GM21825 (cell line): ENCODE measurements around the gene GDF11.

Source experiments
- ATAC-seq: cut with Tn5 transposase; IDR thresholded peaks from one replicate; pipeline ENCODE4 v1.9.1; 2021; ENCODE audit warnings: mild to moderate bottlenecking, moderate library complexity; ENCODE audit not compliant: unreplicated experiment

Gene GDF11

DNA sequence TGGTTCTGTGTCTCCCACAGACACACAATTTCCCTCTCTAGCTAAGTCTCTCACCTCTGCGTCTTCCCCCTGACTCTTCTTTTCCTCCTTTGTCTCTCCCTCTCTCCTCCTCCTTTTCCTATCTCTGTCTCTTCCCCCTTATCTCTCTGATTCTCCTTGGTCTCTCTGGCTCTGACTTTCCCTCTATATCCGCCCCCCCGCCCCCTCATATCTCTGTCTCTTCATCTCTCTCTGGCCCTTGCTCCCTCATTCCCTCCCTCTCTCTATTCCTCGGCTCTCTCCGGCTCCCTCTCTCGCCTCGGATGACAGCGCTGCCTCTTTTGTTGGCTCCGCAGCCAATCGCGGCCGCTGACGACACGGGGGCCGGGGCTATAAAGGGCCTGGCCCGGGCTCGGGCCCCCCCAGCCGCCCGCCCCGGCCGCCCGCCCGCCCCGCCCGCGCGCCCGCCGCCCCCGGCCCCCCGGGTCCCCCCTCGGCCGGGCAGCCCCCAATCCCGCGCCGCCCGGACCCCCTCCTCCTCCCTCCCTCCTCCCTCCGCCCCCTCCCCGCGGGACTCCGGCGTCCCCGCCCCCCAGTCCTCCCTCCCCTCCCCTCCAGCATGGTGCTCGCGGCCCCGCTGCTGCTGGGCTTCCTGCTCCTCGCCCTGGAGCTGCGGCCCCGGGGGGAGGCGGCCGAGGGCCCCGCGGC lies at the start of gene GDF11:
Gene GDF11, plus strand, starts transcription at position 404 of the 687 bp plus-strand sequence. Its CDS starts 195 bp downstream, at position 599.
- peak; percentile 30 for ATAC-seq

DNA sequence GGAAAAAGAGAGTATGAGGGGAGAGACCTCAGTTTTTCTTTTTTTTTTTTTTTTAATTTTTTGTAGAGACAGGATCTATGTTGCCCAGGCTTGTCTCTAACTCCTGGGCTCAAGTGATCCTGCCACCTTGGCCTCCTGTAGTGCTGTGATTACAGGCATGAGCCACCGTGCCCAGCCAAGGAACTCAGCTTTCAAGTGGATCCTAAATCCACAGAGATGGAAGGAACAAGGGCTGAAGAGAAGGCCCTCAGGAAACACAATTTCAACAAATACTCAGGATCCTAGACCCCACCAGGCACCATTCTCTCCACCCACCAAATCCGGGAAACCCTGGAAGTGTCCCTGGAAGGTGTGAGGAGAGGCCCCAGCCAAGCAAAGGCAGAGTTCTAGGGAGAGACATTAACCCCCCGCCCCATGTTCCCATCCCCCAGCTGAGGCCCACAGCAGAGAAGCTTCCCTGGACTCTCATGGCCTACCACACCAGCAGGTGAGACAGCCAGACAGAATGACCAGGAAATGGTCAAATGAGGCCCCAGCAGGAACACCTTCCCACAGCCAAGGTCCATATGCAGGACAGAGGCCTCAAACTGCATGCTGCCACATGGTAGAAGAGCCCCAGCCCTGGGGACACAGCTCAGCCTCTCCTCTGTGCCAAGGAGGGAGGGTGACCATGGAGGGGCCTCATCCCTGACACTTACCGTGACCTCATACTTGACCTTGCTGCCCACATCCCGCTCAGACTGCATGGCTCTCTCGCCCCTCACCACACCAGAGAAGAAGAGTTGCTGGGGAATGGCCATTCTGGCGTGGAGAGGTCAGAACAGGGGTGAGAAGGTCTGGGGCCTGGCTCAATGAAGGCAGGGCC lies 49.4 kb upstream of the GDF11 start:
- no peak for ATAC-seq

DNA sequence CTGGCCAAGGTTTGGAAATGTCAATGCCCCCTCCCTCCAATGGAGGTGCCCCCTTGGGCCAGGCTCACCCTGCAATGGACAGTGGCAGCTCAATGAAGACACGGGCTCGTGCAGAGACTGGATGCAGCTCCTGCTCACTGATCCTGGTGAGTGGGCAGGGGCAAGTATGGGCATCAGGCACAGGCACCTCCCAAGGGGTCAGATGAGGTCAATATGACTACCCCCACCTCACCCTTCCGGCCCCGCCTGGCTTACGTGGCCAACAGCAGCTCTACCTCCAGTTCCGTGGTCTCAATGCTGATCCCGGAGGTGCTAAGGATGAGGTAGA lies 48.8 kb upstream of the GDF11 start:
- ATAC-seq: no peak

DNA sequence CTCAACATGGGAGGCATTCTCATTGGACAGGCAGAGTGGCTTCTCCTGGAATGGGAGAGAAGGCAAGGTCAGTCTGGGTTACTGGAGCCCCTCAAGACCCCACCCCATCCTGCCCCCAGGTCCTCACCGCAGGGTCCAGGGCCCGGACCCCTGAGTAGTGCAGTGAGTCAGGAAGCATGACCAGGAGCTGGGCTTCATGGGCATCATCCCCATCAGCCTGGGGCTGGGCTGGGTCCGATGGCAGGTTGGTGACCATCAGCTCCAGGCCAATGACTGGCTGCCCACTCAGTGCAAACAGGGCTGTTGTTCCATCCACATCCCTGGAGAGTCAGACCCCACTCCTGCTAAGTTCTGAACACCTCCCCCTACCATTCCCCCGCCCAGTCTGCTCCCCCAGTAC lies 48.3 kb upstream of the GDF11 start:
- ATAC-seq: no peak

DNA sequence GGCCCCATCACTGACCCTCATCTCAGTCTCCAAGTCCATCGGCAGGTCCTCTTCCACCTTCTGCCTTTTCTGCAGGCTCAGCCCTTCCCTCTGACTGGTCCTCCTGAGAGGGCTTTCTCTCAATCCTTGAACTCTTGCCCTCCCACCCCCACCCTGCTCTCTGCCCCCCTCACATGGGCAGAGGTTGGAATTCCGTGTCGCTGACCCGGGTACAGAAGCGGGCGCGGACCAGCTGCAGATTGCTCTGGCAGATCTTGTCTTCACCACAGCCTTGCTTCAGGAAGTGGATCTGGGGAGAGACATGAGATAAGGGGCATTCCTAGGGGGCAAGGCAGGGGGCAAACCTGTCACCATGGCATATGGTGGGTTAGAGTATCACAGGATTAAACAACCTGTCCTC lies 47.6 kb upstream of the GDF11 start:
- no peak for ATAC-seq

DNA sequence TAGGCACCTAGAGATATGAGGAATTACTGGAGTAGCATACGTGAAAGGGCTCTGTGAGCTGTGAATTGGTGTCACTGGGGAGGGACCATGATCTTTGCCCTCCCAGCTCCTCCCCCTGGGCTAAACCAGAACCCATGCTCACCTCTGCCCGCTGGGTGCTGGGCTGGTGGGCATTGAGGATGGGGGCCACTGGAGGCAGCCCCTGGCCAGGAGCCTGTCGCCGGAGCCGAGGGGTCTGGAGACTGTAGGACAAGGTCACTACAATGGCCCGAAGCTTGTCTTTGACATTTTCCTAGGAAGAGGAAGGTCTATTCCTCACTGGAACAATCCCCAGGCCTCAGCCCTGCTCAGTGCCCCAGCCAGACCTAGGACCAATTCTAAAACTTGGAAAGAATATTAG lies 46.8 kb upstream of the GDF11 start:
- ATAC-seq: no peak

DNA sequence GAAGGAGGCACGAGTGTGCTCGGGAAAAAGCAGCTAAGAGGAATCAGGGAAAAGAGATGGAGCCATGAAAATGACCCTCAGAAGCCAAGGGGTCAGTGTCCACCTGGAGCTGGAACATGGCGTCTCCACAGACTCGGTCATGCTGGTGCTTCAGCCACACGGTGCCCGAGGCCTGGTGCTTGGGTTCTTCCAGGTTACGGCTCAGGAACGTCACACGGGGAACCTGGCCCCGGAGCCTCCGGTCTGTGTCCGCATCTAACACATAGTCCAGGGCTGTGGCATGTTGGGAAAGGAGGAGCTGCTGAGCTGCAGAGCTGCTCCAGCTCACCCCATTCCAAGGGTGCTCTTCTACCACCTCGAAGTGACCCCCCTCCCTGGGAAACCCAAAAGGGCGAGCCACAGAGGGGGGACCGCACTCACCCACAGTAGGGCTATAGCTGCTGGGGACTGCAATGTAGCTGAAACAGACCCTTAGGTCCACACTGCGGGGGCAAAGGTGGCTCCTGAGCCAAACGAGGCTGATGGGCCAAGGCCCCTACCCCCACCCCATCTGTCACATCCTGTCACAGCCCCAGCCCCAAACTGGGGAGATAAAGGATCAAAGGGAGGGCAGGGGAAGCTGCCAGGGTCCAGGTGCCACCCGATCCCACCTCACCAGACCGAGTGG lies 46.0 kb upstream of the GDF11 start:
- ATAC-seq: no peak

DNA sequence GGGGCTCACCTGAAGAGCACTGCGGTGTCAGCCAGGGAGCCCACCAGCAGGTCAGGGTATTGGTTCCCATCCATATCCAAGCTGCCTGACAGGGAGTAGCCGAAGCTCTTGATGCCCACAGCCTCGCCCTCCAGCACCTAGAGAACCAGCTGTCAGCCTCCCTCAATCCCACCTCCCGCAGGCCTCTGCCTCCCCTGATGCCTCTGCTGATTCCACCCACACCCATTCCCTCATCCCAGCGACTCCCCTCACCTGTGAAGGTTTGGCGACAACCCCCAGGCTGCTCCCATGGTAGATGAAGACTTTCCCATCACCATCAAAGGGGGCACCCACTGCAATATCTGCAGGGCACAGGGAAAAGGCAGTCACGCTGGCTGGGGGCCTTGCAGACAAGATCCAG lies 45.2 kb upstream of the GDF11 start:
- ATAC-seq: no peak

DNA sequence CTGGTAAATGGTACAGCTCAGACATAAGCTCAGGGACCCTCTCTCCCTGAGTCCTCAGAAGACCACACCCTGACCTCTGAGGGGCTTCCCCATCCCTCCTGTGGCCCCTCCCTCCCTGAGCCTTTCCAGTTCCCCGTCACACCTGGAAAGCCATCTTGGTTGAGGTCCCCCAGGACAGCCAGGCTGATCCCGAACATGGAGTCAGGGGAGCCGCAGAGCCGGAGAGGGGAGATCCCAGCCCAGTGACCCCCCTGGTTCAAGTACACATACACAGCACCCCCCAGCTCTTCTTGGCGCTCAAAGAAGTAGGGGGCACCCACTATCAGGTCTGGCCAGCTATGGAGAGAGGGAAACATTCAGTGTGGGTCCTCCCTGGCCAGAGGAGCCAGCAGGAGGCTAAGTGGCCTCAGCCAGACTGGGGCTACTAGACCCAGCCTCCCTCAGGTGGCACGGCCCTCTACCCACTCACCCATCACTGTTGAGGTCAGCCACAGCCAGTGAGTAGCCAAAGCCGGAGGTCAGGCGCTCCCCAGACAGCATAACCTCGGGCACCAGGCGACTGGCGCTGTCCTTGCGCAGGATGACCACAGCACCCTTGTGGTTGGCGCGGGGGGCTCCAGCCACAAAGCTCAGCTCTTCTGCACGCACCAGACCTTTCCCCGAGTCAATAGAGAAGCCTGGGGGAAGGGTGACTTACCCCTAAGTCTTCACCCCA lies 44.5 kb upstream of the GDF11 start:
- ATAC-seq: no peak

DNA sequence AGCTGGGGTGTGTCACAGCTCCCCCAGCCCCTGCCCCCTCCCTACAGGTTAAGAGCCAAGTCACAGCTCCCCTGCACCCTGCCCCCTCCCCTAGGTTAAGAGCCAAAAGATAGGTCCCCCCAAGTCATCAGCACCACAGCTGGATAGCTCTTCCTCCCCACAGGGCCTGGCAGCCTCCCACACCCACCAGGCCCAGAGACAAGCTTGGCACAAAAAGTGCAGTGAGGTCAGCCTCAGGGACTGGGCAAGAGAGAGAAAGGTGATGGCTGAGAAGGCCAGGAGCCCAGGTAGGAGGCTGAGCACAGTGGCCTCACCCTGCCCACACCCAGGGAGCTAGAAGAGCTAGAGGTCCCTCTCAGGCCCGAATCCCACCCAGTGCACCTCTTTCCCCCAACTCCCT lies 44.0 kb upstream of the GDF11 start:
- ATAC-seq: no peak

DNA sequence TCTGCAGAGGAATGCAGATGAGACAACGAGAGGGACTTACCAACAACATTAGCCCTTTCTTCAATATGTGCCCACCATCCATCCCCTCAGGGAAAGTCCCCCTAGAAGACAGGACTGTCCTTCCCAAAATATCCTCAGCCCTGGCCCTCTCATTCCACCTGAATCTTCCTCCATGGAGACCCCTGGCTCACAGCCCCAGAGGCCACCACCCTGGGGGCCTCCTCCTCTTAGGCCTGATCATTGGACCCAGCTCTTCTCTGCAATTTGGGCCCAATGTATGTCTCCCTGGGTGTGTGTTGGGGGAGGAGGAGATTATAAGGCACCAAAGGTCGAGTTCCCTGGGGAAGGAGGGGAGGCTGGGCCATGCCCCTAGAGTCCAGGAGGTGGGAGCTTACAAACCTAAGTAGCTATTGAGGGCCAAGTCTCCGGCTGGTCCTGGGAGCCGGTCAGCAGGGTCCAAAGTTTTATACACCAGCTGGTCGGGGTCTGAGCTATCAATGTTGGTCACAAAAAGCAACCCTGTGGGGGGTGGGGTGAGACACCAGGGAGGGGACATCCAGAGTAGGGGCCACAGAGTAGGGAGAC lies 43.4 kb upstream of the GDF11 start:
- no peak for ATAC-seq

DNA sequence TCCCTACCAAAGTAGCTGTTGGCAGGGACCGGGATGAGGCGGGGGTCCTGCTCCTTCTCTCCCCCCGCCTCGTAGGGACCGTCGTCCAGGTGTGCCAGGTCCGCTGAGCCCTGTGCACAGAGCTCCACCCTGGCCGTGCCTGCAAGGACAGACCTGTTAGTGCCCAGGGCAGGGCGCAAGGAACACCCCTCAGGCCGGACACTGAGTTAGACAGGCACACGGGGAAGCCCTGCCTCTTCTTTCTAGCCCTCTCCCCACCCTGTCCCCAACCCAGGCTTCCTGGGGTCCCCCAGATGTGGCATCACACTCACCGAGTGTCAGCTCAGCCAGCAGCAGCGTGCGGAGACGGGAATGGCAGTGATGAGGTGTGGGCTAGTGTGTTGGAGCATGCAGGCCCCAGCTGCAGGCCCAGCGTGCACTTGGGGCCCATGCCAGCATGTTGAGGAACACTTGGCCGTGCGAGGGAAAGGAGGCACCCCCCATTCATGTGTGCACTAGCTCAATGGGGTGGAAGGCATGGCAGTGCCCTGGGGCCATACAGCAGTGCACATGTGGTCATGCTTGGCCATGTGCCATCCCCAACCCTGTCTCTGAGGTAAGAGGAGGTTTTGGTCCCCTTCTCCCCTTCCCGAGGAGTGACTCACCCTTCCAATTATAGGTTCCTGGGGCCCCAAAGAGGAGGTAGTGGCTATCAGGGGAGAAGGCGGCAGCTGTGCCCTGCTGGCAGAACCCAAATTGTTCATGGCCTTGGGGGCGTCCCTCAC lies 42.5 kb upstream of the GDF11 start:
- ATAC-seq: no peak

DNA sequence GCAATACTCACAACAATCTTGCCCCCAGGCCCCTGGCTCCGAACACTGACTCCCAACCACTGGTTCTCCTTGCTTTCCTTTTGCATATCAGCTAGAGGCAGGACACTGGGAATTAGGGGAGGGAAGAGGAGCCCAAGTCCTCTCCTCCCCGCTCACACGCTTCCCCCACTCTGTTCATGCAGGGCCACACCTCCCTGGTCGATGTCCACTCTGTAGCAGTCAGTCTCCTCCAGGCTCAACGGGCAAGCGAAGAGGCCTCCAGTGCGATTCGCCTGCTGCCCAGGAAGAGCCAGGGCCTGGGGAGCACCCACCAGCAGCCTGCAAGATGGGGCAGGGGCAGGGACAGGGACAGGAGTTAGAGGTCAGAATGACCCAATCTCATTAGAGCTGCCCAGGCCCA lies 40.1 kb upstream of the GDF11 start:
- no peak for ATAC-seq

DNA sequence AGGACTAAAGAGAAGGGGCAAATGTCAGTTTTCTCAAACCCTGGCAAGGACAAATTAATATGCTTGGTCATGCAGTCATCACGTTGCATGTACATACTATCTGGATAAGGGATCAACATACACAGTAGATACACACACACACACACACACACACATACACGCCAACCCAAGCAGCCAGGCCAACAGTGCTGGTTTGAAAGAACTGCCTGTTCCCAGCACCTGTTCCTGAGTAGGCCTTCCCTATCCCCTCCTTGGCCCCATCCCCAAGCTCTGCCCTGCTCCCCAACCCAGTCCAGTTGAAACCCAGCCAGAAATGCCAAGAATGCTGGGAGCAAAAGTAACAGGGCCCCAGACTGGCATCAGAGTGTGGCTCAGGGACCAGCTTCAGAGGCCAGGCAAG lies 39.6 kb upstream of the GDF11 start:
- ATAC-seq: no peak

DNA sequence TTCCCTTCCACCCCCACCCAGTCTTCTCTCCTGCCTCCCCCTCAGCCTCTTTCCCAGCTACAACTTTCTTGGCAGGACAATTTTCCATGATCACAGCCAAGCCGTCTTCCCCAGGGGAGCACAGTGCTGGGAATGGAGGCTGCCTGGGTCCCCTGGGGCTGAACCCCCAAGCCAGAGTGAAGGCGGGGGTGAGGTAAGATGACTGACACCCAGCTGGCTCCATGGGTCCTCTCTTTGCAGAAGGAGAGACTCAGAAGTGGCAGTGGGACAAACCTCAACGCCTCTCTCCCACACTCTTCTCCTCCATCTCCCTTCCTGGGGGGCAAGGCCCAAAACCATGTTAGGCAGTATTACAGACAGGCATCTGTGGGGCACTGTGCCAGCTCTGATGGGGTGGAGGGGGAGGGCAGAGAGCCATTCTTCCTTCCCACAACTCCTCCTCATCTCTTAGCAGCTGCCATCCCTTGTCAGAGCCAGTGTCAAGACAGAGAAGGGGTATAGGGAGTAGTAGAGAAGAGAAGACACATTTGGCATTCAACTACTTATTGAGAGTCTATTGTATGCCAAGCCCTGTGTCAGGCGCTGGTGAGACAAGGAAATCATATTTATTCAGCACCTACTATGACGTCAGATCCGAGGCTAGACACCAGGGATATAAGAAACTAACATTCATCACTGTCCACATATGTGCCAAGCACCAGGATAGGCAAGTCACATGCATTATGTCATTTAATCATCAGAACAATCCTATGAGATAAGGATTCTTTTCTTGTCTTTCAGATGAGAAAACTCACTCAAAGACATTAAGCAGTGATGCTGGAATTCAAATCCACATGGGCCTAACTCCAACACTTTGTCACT lies 38.8 kb upstream of the GDF11 start:
- ATAC-seq: no peak

DNA sequence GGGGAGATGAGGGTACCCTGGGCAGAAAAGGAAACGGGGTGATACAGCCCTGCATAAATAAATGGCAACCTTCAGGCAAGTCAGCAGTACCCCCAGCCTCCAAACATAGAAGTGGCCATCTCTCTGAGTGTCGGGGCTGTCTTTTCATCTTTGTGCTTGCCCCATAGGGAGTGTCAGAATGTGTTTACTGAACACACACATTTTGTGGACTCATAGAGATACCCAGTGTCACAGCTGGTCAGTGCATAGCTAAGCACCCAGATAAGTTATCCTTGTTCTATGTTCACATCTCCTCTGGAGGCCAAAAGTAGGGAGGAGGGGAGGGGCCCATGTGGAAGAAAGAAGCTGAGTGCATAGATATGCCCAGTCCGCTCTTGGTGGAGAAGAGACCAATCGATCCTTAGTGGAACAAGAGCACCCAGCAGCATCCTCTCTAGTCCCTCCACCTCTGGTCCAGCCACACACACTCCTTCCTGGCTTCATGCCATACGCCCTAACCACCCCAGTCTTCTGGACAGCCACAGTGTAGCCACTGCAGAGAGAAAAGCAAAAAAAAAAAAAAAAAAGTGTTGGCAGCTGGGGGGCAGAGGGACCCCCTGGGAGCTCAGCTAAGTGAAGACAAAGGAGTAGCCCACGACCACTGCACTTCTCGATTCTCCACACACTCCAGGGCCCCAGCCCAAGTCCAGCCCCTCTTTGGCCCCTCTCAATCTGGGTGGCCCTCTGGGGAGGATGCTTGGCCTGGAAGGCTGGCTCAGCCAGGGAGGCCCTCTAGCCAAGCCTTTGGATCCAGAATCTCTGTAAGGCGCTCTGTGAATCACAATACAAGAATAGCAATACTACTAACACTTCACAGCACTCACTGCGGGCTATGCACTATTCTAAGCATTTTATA lies 37.9 kb upstream of the GDF11 start:
- ATAC-seq: no peak

DNA sequence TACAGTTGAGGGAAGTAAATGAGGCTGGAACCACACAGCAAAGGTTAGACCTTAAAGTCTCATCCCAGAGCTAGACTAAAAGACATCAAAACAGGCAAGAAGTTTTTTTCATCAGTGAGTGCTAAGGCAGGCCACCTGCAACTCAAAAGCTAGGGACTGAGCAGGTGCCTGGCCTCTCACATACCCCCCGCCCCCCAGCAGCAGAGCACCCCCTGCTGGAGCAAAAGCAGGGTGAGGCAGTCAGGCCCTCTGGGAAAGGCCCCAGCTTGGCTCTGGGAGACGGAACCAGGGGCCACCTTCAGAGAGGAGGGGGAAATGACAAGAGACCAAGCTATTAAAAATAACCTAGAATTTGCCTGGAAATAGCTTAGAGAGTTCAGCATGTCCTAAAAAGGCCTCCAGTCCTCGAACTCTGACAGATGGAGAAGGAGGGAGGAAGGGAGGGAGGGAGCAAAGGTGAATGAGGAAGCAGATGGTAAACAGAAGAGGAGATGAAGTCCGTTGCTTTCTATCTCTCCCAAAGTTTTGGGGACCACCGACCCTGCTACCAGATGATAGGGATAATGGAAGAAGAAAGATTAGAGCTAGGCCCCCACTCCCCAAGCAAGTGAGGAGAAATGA lies 37.0 kb upstream of the GDF11 start:
- no peak for ATAC-seq
